ENCODE measurements around the gene CA5A. TPM values are rescaled to one million over a fixed set of nuclear protein-coding genes. Genes with fewer than 3 reads are reported as not detected.
"Not testable (repeated sequence)": the region's sequence is repeated elsewhere in the genome, so short reads cannot be mapped to it uniquely, and the experiment has no call there.

CA5A gene
- total and polyA plus RNA-seq, 2 of the 4 experiments (the other 2 are of a cell fraction): not detected

DNA sequence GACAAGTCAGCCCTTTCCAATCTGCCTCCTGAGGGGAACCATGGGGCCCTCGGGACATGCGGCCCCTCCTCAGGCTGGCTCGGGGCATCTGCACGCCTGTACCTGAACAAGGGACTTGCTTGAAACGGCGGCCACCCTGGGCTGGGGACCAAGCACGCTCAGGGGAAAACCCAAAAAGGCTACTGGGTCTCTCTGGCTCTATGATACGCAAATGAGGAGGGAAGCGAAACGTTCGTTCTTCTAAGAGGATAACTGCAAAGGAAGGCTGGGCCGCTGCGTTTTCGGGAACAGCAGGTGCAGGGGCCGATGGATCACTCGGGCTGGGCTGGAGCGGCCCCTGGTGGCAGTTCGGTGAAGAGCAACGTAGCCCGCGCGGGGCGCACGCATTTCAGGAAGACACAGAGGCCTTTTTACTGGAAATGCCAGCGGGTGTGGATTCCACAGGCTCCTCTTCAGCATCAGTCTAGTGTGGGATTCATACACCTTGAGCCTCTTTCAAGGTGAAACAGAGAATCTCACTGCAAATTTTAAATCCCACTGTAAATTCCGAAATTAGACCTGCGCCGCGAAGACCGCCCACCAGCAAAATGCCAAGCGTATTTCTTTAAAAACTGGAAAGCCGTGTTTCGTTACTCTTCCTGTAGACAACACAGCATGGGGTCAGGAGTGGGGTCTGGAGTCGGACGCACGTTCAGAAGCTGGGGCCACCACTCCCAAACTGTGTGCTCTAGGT is 27.0 kb downstream of the CA5A start:
- dilution Hi-C loops (cut with HindIII; ENCODE audit: low sequenced_read_pairs, unreplicated experiment); H3K27ac ChIP-seq (ENCODE audit: insufficient read depth, low read length); H4K8ac ChIP-seq (ENCODE audit: low read depth in 2 of 2, low read length in 2 of 2); H3K9me3 ChIP-seq (ENCODE audit: control insufficient read depth, insufficient read depth, low read length); H2BK5ac ChIP-seq (ENCODE audit: low read depth, low read length, poor library complexity, severe bottlenecking); H3K23ac ChIP-seq (ENCODE audit: low read depth, low read length); CTCF ChIA-PET; H4K91ac ChIP-seq (ENCODE audit: insufficient read depth, low read depth, low read length); H2BK120ac ChIP-seq (ENCODE audit: low read depth, low read length); H3K4me3 ChIP-seq (ENCODE audit: insufficient read depth, low read depth, low read length); H3K9ac ChIP-seq (ENCODE audit: low read depth, low read length); H2BK15ac ChIP-seq (ENCODE audit: low read depth, low read length); H4K5ac ChIP-seq (ENCODE audit: low read depth, low read length); H3K4me2 ChIP-seq (ENCODE audit: low read depth, low read length); BruUV-seq (replicated peaks); H3K4ac ChIP-seq (ENCODE audit: low read depth, low read length); H3K4me1 ChIP-seq (ENCODE audit: control insufficient read depth, insufficient read depth, low read length); H2BK20ac ChIP-seq (ENCODE audit: low read depth, low read length); H3K79me1 ChIP-seq (ENCODE audit: low read depth in 1 of 2, low read length in 2 of 2); H4K20me1 ChIP-seq (ENCODE audit: insufficient read depth, low read length); H3K36me3 ChIP-seq (ENCODE audit: control insufficient read depth, insufficient read depth, low read length); H3K56ac ChIP-seq (ENCODE audit: extremely low read depth, insufficient read depth, low read length); H3K14ac ChIP-seq (replicated peaks; ENCODE audit: low read depth, low read length); H3K9me1 ChIP-seq (ENCODE audit: insufficient read depth, low read length); H2AK9ac ChIP-seq (replicated peaks; ENCODE audit: low read depth, low read length, poor library complexity); in situ Hi-C loops (cut with MboI; ENCODE audit: low sequenced_read_pairs); H2AFZ ChIP-seq (replicated peaks; ENCODE audit: low read length, poor library complexity); POLR2A ChIA-PET (ENCODE audit: unreplicated experiment); H3K18ac ChIP-seq (ENCODE audit: low read depth, low read length): not testable (repeated sequence)
- WGBS, 2 experiments (ENCODE audit: extremely low coverage in 2 of 2, insufficient read length in 1 of 2): 32% methylated on average over 21 of the region's 36 CpGs; no CpG with 5 or more reads in 1 of the 2 experiments
- TF ChIP-seq RCOR1 (IDR thresholded peaks at IDR 0.05; ENCODE audit: insufficient replicate concordance, low read length) (peak; percentile 48), SMC3 (IDR thresholded peaks at IDR 0.05; ENCODE audit: low read depth, low read length) (peak; percentile 80), RAD21 (IDR thresholded peaks at IDR 0.05; ENCODE audit: low read length) (peak; percentile 89)
- TF ChIP-seq, protein P1, sequence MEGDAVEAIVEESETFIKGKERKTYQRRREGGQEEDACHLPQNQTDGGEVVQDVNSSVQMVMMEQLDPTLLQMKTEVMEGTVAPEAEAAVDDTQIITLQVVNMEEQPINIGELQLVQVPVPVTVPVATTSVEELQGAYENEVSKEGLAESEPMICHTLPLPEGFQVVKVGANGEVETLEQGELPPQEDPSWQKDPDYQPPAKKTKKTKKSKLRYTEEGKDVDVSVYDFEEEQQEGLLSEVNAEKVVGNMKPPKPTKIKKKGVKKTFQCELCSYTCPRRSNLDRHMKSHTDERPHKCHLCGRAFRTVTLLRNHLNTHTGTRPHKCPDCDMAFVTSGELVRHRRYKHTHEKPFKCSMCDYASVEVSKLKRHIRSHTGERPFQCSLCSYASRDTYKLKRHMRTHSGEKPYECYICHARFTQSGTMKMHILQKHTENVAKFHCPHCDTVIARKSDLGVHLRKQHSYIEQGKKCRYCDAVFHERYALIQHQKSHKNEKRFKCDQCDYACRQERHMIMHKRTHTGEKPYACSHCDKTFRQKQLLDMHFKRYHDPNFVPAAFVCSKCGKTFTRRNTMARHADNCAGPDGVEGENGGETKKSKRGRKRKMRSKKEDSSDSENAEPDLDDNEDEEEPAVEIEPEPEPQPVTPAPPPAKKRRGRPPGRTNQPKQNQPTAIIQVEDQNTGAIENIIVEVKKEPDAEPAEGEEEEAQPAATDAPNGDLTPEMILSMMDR (conservative IDR thresholded peaks at IDR 0.05; ENCODE audit: low read depth, low read length): peak; percentile 81
- peak; percentile 96 for ATAC-seq (ENCODE audit: low read depth)
- DNase-seq: peak; percentile 43
- Histone ChIP-seq H3K27me3 (ENCODE audit: control insufficient read depth, insufficient read depth, low read length) (peaks cover 21% of the 10 kb centered on the region), H2AK5ac (ENCODE audit: low read depth, low read length) (peak overlapping the region; percentile 58; the same call in 1 of the 2 replicates)
- intact Hi-C loops (cut with micrococcal nuclease): loop anchor here (1.0 to 2.0 kb wide), 2 partner anchors 39 to 130 kb away; no protein-coding TSS in a partner anchor

DNA sequence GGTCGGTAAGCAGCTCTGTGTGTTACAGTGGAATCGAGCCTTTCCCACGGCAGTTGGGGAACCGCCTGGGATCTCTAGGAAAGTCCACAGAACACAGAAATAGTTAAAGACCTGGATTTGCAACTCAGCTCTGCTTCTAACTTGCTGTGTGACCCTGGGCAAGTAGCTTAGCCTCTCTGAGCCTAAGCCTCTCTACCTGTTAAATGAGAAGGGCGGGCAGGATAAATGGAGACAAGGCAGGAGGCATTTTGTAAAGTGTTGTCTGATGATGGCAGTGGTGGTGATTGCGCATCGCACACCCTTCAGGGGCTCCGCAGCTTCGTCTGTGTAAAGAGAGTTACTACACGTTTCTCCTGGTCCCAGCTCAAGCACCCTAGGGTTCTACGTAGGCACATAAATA is 28.2 kb downstream of the CA5A start:
- H4K8ac ChIP-seq (ENCODE audit: low read depth in 2 of 2, low read length in 2 of 2); H3K27ac ChIP-seq (ENCODE audit: insufficient read depth, low read length); H3K4me1 ChIP-seq (ENCODE audit: control insufficient read depth, insufficient read depth, low read length); H3K9me3 ChIP-seq (ENCODE audit: control insufficient read depth, insufficient read depth, low read length); H3K79me1 ChIP-seq (ENCODE audit: low read depth in 1 of 2, low read length in 2 of 2); H2AK9ac ChIP-seq (replicated peaks; ENCODE audit: low read depth, low read length, poor library complexity); H3K14ac ChIP-seq (replicated peaks; ENCODE audit: low read depth, low read length); H3K4me3 ChIP-seq (ENCODE audit: insufficient read depth, low read depth, low read length); H3K4ac ChIP-seq (ENCODE audit: low read depth, low read length); H3K4me2 ChIP-seq (ENCODE audit: low read depth, low read length); dilution Hi-C loops (cut with HindIII; ENCODE audit: low sequenced_read_pairs, unreplicated experiment); H2BK15ac ChIP-seq (ENCODE audit: low read depth, low read length); ATAC-seq (ENCODE audit: low read depth); DNase-seq; in situ Hi-C loops (cut with MboI; ENCODE audit: low sequenced_read_pairs); H2BK20ac ChIP-seq (ENCODE audit: low read depth, low read length); H4K91ac ChIP-seq (ENCODE audit: insufficient read depth, low read depth, low read length); BruUV-seq (replicated peaks); H4K20me1 ChIP-seq (ENCODE audit: insufficient read depth, low read length); H2BK120ac ChIP-seq (ENCODE audit: low read depth, low read length); H3K23ac ChIP-seq (ENCODE audit: low read depth, low read length); H3K36me3 ChIP-seq (ENCODE audit: control insufficient read depth, insufficient read depth, low read length); H3K9me1 ChIP-seq (ENCODE audit: insufficient read depth, low read length); POLR2A ChIA-PET (ENCODE audit: unreplicated experiment); H3K18ac ChIP-seq (ENCODE audit: low read depth, low read length); H2BK5ac ChIP-seq (ENCODE audit: low read depth, low read length, poor library complexity, severe bottlenecking); H3K56ac ChIP-seq (ENCODE audit: extremely low read depth, insufficient read depth, low read length); H2AFZ ChIP-seq (replicated peaks; ENCODE audit: low read length, poor library complexity); H2AK5ac ChIP-seq (ENCODE audit: low read depth, low read length); H4K5ac ChIP-seq (ENCODE audit: low read depth, low read length); H3K9ac ChIP-seq (ENCODE audit: low read depth, low read length): not testable (repeated sequence)
- intact Hi-C loops (cut with micrococcal nuclease): loop anchor here (2.0 kb wide), 1 partner anchor 37 kb away; no protein-coding TSS in a partner anchor
- peaks cover 16% of the 10 kb centered on the region for H3K27me3 ChIP-seq (ENCODE audit: control insufficient read depth, insufficient read depth, low read length)
- WGBS, 2 experiments (ENCODE audit: extremely low coverage in 2 of 2, insufficient read length in 1 of 2): no CpG with 5 or more reads among the region's 11 CpGs
- CTCF ChIA-PET: interaction anchor here (1.2 kb wide), 1 partner anchor 36 kb away, joined by 5 read pairs; no protein-coding TSS in a partner anchor

Measured in IMR-90 (cell line).